Astrocyte of the spinal cord (primary cell): ENCODE results near the gene EZR.

Experiments used
- DNase-seq: peaks from one replicate; pipeline ENCODE4 v3.0.0; 2011; ENCODE audit warnings: low read depth, low spot score
- H3K4me3 ChIP-seq: 2 replicates; pipeline ENCODE4 v1.5.1; 2011; ENCODE audit warnings: low read depth, mild to moderate bottlenecking, low read length, moderate library complexity
- in situ Hi-C: cut with HindIII; loops from 2 replicates; pipeline ENCODE4 v1.10.0; 2017; ENCODE audit warnings: low sequenced_read_pairs
- TF ChIP-seq, protein P1 (sequence below): IDR thresholded peaks from 2 replicates; pipeline ENCODE4 v1.5.1; 2012; ENCODE audit warnings: low read depth, mild to moderate bottlenecking, low read length, inconsistent platforms

EZR gene

DNA sequence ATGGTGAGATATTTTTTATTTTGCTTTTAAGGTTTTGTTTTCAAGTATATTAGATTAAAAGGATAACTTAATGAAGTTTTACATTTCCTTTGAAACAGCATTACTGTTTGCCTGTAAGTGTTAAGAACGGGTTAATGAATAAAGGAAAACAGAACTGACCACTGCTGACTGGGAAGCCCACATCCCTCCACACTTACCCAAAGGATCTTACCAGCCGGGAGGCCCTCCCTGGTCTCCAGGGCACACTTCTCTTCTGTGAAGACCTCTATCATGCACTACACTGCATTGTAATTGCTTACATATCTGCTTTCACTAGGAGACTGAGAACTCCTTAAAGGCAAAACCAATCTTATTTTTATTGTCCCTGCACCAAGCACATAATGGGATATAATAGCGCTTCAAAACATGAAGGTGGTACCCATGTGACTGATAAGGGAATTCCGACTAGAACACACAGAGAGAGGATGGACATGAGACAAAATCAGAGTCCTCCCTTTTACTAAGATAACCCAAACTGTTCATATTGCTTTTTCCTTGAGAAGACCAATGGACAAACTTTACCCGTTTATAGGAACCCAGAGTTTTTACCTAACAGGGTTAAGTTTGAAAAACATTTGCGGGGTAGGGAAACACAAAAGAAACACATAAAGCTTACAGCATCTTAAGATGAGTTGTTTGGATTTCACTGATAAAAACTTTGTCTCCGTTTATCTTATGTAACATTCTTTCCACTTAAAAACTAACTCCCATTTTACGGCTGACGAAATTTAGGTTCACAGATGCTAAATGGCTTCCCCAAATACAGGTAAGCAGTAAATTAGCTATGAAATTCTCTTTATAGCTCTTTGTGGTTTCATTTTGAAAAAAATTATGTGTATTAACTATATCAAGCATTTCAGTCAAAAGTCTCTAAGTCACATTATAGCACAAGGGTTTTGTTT, 8.7 kb downstream of the EZR start:
- TF ChIP-seq, protein P1, sequence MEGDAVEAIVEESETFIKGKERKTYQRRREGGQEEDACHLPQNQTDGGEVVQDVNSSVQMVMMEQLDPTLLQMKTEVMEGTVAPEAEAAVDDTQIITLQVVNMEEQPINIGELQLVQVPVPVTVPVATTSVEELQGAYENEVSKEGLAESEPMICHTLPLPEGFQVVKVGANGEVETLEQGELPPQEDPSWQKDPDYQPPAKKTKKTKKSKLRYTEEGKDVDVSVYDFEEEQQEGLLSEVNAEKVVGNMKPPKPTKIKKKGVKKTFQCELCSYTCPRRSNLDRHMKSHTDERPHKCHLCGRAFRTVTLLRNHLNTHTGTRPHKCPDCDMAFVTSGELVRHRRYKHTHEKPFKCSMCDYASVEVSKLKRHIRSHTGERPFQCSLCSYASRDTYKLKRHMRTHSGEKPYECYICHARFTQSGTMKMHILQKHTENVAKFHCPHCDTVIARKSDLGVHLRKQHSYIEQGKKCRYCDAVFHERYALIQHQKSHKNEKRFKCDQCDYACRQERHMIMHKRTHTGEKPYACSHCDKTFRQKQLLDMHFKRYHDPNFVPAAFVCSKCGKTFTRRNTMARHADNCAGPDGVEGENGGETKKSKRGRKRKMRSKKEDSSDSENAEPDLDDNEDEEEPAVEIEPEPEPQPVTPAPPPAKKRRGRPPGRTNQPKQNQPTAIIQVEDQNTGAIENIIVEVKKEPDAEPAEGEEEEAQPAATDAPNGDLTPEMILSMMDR = no peak
- in situ Hi-C loops = no loop called here
- no peak overlapping the region for H3K4me3 ChIP-seq
- no peak for DNase-seq

DNA sequence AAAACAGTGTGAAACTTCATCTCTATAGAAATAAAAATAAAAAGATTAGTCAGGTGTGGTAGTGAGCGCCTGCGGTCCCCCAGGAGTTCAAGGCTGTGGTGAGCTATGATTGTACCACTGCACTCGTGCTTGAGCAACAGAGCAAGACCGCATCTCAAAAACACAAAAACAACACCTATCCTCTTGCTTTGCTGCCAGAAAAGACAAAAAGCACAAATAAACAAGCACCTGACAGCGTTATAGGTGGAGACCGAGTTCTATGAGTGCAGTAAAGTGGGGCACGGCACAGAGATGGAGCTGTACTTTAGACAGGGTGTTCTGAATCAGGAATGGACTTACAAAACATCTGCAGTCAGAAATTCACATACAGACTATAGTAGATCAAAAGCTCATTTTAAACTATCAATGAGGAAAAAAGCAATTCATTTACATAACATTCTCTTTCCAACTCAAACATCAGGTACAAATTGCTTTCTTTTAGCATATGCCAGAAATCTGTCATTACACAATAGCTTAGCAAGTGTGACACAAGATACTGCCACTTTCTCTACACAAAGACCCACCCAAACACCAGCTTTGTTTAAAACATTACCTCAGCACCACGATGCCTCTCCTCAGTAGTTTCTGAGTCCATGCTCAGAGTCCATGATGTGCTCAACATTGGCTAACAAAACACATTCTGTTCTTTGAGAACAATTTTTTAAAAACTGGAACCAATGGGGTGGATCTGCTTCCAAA, 10.1 kb downstream of the EZR start:
- in situ Hi-C loops = no loop called here
- no peak overlapping the region for H3K4me3 ChIP-seq
- no peak for DNase-seq
- TF ChIP-seq, protein P1 = no peak

DNA sequence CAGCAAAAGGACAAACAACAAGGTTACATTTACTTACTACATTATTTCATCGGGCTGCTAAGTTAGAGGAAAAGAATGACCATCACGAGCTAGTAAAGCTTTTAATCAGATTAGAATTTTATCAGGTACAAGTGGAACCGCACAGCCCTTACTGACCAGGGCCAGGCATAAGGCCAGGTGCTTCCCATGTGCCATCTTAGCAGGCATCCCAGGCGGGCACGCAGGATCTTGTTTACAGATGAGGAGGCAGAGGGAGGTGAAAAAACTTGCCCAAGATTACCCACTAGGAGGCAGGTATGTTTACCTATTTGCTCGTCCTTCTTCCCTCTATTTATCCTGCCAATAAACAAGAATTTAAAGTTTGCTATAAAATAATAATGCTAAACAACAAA, 10.7 kb downstream of the EZR start:
- in situ Hi-C loops = no loop called here
- DNase-seq = no peak
- TF ChIP-seq, protein P1 = no peak
- H3K4me3 ChIP-seq = no peak overlapping the region

DNA sequence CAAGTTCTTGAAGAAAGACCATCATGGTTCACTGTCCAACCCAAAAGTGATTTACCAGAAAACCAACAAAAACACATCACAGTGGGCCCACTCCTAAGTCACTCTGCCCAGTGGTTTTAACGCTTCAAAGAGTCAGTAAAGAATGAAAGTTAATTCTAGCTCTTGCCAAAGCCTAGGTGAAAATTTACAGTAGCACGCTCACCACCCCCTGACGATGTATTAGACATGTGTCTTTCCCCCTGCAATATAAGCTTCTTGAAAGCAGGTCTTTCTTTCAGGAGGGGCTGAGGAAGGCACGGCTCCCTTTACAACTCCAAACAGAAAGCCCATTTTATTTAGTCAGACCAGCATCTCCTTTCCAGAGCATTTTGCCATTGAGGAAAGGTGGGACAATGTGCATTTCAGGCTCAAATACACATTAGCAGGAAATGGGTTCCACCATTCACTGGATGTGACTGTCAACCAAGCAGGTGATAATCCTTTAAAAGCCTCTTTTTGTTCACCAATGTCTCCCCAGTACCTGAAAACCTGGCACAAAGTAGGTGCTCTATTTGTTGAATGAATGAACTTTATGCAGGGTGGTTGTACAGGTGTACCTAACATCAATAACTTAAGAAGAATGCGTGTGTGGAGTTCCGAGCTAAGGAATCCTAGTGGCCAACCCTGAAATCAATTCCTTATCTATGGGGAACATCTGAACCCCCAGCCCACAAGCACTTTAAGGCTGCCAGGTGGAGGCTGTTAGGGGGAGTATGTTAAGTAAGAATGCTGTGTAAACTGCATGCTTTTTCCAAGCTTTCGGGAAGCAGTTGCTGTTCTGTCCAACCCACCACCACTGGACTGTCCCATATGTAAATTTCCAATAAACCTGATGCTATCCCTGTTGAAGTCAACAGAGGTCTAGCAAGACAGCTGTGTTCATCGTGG, 11.4 kb downstream of the EZR start:
- TF ChIP-seq, protein P1 = no peak
- in situ Hi-C loops = no loop called here
- no peak for DNase-seq
- H3K4me3 ChIP-seq = no peak overlapping the region

DNA sequence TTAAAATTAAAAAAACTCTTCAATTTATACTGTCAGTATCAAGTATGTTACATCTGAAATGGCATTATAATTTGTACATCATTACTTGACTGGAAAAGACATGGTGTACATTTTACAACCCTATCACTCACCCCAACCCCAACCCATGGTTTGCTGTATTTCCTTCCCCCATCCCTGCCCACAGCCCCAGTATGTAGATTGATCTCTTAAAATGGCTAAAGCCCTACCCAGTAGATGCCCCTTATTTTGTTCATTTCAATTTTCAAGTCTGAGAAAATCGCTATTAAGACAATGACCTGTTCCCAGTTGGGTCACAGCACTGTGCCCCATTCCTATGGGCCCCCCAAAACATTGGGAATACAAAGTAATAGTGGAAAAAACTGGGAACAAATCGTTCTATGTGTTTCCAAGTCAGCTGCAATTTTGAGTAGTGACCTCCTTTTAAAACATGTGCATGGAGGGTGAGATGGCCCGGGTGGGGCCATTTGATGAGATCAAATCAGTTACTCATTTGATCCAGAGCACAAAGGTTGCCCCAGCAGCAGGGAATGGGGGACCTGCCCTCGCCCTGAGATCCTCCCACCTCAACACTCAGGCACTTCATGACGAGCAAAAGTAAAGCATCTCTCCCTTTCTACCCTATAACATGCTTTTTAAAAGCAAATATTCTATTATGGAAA, 13.3 kb downstream of the EZR start:
- in situ Hi-C loops = no loop called here
- no peak for DNase-seq
- TF ChIP-seq, protein P1 = no peak
- no peak overlapping the region for H3K4me3 ChIP-seq

DNA sequence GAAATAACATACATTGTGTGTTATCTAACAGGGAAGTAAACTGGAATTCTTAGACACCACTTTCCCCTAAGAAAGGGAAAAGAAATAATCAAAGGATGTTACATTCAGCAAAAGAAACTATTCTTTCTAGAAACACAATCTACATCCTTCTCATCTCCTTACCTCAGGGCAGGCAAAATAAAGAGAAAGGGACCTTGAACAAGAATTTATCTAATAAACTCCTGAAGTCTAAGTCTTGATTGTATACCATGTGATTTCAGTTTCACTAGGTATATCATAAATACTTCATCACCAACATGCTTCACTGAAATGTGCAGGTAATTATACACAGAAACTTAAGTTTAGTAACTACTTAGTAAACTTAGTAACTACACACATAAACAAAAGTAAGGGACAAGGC, 15.0 kb downstream of the EZR start:
- no peak for DNase-seq
- in situ Hi-C loops = no loop called here
- H3K4me3 ChIP-seq = no peak overlapping the region
- TF ChIP-seq, protein P1 = no peak
